Activated CD8-positive, alpha-beta memory T cell treated with anti-CD3 and anti-CD28 coated beads for 1 hour (primary cell): Measurements from ENCODE around the gene INO80D.
"Not testable (repeated sequence)": the region's sequence is repeated elsewhere in the genome, so short reads cannot be mapped to it uniquely, and the experiment has no call there.

ENCODE experiments used
- DNase-seq, 2 donors: peaks; one replicate each; pipeline ENCODE4 v3.0.0-alpha.2; 2020; ENCODE audit warnings: low read depth in 1 of 2; ENCODE audit errors: extremely low read depth in 1 of 2

INO80D gene

GRCh38 chr2:206031162-206031784, 54.7 kb downstream of the INO80D start:
- DNase-seq: no peak

GRCh38 chr2:206028101-206028500, 57.9 kb downstream of the INO80D start:
- no peak for DNase-seq

GRCh38 chr2:206023183-206023582, 62.8 kb downstream of the INO80D start:
- no peak for DNase-seq

GRCh38 chr2:206020171-206020570, 65.8 kb downstream of the INO80D start:
- no peak for DNase-seq

- DNase-seq: not testable (repeated sequence)
Measured at GRCh38 chr2:206015746-206016145, 70.2 kb downstream of the INO80D start.

GRCh38 chr2:206011795-206012194, 74.2 kb downstream of the INO80D start:
- DNase-seq: no peak

- DNase-seq: no peak
Measured at GRCh38 chr2:206011018-206011614, 74.9 kb downstream of the INO80D start.

GRCh38 chr2:206004004-206004693, 81.8 kb downstream of the INO80D start:
- no peak for DNase-seq

- no peak for DNase-seq
Measured at GRCh38 chr2:206002440-206002839, 83.5 kb downstream of the INO80D start.

- DNase-seq: no peak
Measured at GRCh38 chr2:206001912-206002311, 84.1 kb downstream of the INO80D start.

GRCh38 chr2:206000776-206001175, 85.2 kb downstream of the INO80D start:
- DNase-seq: no peak

- no peak for DNase-seq
Measured at GRCh38 chr2:205998583-205998982, 87.4 kb downstream of the INO80D start.

- DNase-seq: no peak
Measured at GRCh38 chr2:205996161-205996560, 89.8 kb downstream of the INO80D start.

- DNase-seq: no peak
Measured at GRCh38 chr2:205995260-205995659, 90.7 kb downstream of the INO80D start.

GRCh38 chr2:205994344-205994743, 91.6 kb downstream of the INO80D start:
- DNase-seq: no peak

GRCh38 chr2:205990104-205990503, 95.9 kb downstream of the INO80D start:
- no peak for DNase-seq

- DNase-seq: no peak
Measured at GRCh38 chr2:205989271-205990071, 96.5 kb downstream of the INO80D start.

- DNase-seq: not testable (repeated sequence)
Measured at GRCh38 chr2:205988681-205989080, 97.3 kb downstream of the INO80D start.

- no peak for DNase-seq
Measured at GRCh38 chr2:205988274-205988673, 97.7 kb downstream of the INO80D start.

GRCh38 chr2:205986334-205986733, 99.6 kb downstream of the INO80D start:
- not testable (repeated sequence) for DNase-seq

- DNase-seq: no peak
Measured at GRCh38 chr2:205984381-205984780, 101.6 kb downstream of the INO80D start.
